ENCODE data around the gene RBPJ.
"Not testable (repeated sequence)": the region's sequence is repeated elsewhere in the genome, so short reads cannot be mapped to it uniquely, and the experiment has no call there.

The RBPJ gene

DNA sequence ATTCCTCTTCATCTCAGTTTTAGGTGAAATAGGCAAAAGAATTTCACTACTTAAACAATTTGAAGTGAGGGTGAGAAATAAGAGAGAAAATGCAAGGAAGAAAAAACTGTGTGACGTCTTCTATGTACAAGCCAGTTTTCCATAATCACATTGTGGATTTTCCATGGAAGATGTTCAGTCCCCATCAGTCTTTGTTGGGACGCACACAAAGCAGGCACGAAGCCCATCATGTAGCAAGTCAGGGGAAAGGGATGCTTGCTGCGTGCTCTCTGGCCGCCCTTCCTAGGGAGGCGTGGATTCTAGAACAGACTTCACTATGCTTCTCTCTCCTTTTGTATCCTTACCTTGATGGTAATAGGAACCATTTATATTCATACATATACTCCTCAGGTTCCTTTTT is 54.7 kb downstream of the RBPJ start:
- DNase-seq (ENCODE audit: low read depth), result no peak

DNA sequence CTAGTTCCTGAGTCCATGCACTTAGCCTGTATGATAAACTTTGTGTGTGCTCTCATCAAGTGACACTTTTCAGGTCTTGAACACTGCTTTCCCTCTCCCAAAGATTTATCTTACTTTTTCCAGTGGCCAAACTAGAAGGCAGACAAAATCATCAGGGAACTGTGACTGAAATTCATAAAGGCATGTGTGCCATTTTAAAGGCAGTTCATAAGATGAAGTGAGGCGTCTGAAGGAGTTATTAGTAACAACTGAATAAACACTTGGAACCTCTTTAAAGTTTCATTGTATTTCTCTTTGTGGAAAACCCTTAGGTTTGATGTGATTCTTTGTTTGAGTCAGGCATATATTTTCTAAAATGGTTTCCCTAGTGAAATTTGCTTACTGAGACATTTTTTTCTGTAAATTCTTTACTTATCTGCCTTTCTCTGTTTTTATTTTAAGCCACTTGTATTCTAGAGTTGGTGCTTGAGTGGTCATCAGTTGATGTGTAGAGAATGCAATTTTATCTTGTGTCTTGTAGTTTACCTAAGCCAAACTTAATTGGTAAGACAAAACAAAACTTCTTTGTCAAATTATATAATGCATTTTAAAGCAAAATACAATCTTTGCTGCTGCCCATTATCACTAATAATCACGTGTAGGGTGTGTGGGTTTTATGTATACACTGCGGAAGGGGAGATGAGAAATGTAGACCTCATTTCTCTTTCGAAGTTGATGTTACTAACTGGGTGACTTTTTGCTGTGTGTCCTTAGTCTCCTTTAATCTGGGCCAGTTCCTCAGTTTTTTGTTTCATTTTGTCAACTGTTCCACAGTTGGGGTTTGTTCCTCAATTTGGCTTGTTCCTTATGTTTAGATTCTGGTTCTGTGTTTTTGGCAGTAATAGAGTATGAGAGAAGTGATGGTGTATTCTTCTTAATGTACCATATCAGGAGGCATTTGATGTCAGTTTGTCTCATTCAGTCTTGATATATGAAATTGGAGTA is 56.8 kb downstream of the RBPJ start:
- no peak for DNase-seq (ENCODE audit: low read depth)

- DNase-seq (ENCODE audit: low read depth), result no peak
These were observed 59.0 kb downstream of the RBPJ start for GRCh38 chr4:26379837-26380236.

DNA sequence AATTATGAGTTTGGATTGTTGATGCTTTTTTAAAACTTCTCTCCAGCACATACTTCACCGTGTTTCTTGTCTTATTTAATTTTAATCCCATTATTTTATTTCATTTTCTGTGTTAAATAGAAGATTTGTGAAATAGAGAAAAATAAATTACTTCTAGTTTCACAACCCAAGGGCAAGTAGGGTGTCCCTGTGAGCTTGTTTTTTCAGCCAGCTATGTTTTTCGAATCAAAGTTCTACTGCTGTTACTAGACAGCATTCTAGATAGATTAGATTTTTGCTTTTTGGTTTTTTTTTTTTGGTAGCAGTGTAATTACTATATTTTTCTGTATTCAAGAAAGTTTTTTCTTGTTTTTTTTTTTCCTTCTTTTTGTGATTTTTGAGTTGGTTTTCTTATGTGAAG is 59.9 kb downstream of the RBPJ start:
- DNase-seq (ENCODE audit: low read depth), result no peak

DNA sequence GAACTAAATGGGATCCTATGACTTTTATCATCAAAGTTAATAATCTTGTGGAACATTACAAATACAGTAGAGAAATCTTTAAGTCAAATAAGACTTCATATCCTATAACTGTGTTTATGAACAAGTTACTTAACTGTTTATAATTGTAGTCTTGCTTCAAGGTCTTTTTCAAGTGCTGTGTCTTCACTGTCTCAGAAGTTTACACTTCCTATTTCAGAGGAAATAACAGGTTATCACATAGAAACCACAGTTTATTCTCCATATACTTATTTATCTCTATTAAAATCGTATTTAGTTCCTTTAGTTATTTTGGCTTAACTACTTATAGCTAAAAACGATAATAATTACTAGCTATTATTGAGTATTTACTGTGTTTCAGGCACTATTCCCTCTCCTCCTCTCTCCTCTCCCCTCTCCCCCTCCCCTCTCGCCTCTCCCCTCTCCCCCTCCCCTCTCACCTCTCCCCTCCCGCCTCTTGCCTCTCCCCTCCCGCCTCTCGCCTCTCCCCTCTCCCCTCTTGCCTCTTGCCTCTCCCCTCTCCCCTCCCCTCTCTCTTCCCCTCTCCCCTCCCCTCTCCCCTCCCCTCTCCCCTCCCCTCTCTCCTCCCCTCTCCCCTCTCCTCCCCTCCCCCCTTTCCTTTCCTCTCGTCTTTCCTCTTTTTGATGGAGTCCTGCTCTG is 63.7 kb downstream of the RBPJ start:
- no peak for DNase-seq (ENCODE audit: low read depth)

- DNase-seq (ENCODE audit: low read depth), result no peak
These were observed 64.9 kb downstream of the RBPJ start for GRCh38 chr4:26385690-26386089.

- DNase-seq (ENCODE audit: low read depth), result no peak
These were observed 65.6 kb downstream of the RBPJ start for GRCh38 chr4:26386386-26386785.

- DNase-seq (ENCODE audit: low read depth), result no peak
These were observed 67.9 kb downstream of the RBPJ start for GRCh38 chr4:26388671-26389070.

GRCh38 chr4:26397086-26397485 is 76.3 kb downstream of the RBPJ start:
- no peak for DNase-seq (ENCODE audit: low read depth)

GRCh38 chr4:26400132-26400531 is 79.3 kb downstream of the RBPJ start:
- DNase-seq (ENCODE audit: low read depth), result no peak

GRCh38 chr4:26402017-26402416 is 81.2 kb downstream of the RBPJ start:
- not testable (repeated sequence) for DNase-seq (ENCODE audit: low read depth)

DNA sequence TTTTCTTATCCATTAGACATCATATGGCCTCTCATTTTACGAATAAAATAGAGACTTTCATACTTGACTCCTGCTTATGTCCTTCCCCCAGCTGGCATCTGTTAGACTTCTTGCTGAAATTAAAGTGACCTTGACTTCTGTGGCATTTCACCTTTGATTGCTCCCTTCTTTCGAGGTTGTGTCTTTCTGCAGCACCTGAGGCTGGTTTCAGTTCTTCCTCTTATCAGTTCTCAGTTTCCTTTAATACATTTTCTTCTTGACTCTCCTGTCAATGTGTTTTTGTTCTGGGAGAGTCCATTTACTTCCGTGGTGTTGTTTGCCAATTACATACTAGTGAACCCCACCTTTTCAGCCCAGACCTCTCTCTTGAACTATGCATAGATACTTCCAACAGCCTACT is 81.6 kb downstream of the RBPJ start:
- DNase-seq (ENCODE audit: low read depth), result no peak

GRCh38 chr4:26404743-26405206 is 84.0 kb downstream of the RBPJ start:
- no peak for DNase-seq (ENCODE audit: low read depth)

GRCh38 chr4:26406346-26406975 is 85.6 kb downstream of the RBPJ start:
- DNase-seq (ENCODE audit: low read depth), result peak; percentile 6

- DNase-seq (ENCODE audit: low read depth), result peak; percentile 22
These were observed 86.7 kb downstream of the RBPJ start for GRCh38 chr4:26407476-26407875.

- peak; percentile 39 for DNase-seq (ENCODE audit: low read depth)
These were observed 89.8 kb downstream of the RBPJ start for GRCh38 chr4:26410385-26411293.

GRCh38 chr4:26412381-26413372 is 91.9 kb downstream of the RBPJ start:
- DNase-seq (ENCODE audit: low read depth), result no peak

- DNase-seq (ENCODE audit: low read depth), result no peak
These were observed 92.8 kb downstream of the RBPJ start for GRCh38 chr4:26413582-26413981.

GRCh38 chr4:26418107-26418506 is 97.3 kb downstream of the RBPJ start:
- peak; percentile 31 for DNase-seq (ENCODE audit: low read depth)

DNA sequence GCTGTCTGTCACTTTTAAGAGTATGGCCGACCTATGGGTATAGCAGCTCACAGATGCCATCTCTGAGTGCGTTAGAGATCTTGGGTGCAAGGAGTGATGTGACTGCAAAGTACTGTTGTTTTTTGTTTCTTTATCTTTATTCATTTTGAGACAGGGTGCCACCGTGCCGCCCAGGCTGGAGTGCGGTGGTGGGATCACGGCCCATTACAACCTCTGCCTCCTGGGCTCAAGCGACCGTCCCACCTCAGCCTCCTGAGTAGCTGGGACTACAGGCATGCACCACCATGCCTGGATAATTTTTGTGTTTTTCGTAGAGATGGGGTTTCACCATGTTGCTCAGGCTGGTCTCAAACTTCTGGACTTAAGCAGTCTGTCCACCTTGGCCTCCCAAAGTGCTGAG is 98.0 kb downstream of the RBPJ start:
- DNase-seq (ENCODE audit: low read depth), result no peak

Data from fibroblast of gingiva (primary cell).